NCI-H748 (cell line): ENCODE data around the gene ERFE.
"Not testable (repeated sequence)": the region's sequence is repeated elsewhere in the genome, so short reads cannot be mapped to it uniquely, and the experiment has no call there.

Experiments used
- DNase-seq: peaks from one replicate; lab custom pipeline; 2025; ENCODE audit not compliant: unreplicated experiment; lab: John Stamatoyannopoulos, UW

ERFE gene

GRCh38 chr2:238166391-238167343 is 7.9 kb downstream of the ERFE start:
- no peak for DNase-seq

GRCh38 chr2:238167344-238167715 is 8.6 kb downstream of the ERFE start:
- no peak for DNase-seq

GRCh38 chr2:238167761-238168160 is 9.0 kb downstream of the ERFE start:
- DNase-seq = no peak

GRCh38 chr2:238168196-238169047 is 9.7 kb downstream of the ERFE start:
- DNase-seq = no peak

GRCh38 chr2:238169048-238169707 is 10.4 kb downstream of the ERFE start:
- no peak for DNase-seq

GRCh38 chr2:238169708-238170251 is 11.0 kb downstream of the ERFE start:
- DNase-seq = no peak

- DNase-seq = no peak
Observed at GRCh38 chr2:238170386-238171071, 11.8 kb downstream of the ERFE start.

GRCh38 chr2:238171072-238171431 is 12.3 kb downstream of the ERFE start:
- not testable (repeated sequence) for DNase-seq

- no peak for DNase-seq
Observed at GRCh38 chr2:238171575-238172187, 12.9 kb downstream of the ERFE start.

- no peak for DNase-seq
Observed at GRCh38 chr2:238172439-238172838, 13.7 kb downstream of the ERFE start.

- DNase-seq = no peak
Observed at GRCh38 chr2:238173692-238174091, 14.9 kb downstream of the ERFE start.

- no peak for DNase-seq
Observed at GRCh38 chr2:238174291-238174690, 15.5 kb downstream of the ERFE start.

- no peak for DNase-seq
Observed at GRCh38 chr2:238174701-238175100, 15.9 kb downstream of the ERFE start.

- no peak for DNase-seq
Observed at GRCh38 chr2:238176613-238177012, 17.8 kb downstream of the ERFE start.

GRCh38 chr2:238180554-238180953 is 21.8 kb downstream of the ERFE start:
- DNase-seq = no peak

GRCh38 chr2:238182362-238182761 is 23.6 kb downstream of the ERFE start:
- DNase-seq = no peak

- DNase-seq = no peak
Observed at GRCh38 chr2:238183821-238184220, 25.1 kb downstream of the ERFE start.

GRCh38 chr2:238187618-238188548 is 29.1 kb downstream of the ERFE start:
- DNase-seq = no peak

- DNase-seq = no peak
Observed at GRCh38 chr2:238190445-238190844, 31.7 kb downstream of the ERFE start.
